Hepatocyte (in vitro differentiated cells): ENCODE data around the gene QRFP. TPM values are rescaled to one million over a fixed set of nuclear protein-coding genes. Genes with fewer than 3 reads are reported as not detected.

Source experiments
- DNase-seq: peaks from one replicate; pipeline ENCODE4 v3.0.0-alpha.2; 2016; ENCODE audit warnings: low spot score
- H2AFZ ChIP-seq: fragments of 200-600 bp; sonication (generic); 2 replicates; pipeline ENCODE4 v1.6.0; 2016; ENCODE audit warnings: antibody characterized with exemption, mild to moderate bottlenecking
- H3K27ac ChIP-seq: fragments of 200-600 bp; sonication (generic); 2 replicates; pipeline ENCODE4 v1.5.1; 2016; ENCODE audit warnings: mild to moderate bottlenecking
- H3K27me3 ChIP-seq: fragments of 200-600 bp; sonication (generic); 2 replicates; pipeline ENCODE4 v1.6.1; 2016
- H3K36me3 ChIP-seq: fragments of 200-600 bp; sonication (generic); replicated peaks from 2 replicates; pipeline ENCODE4 v1.5.1; 2016; ENCODE audit warnings: low read depth; ENCODE audit not compliant: insufficient read depth
- H3K4me1 ChIP-seq: fragments of 200-600 bp; sonication (generic); 2 replicates; pipeline ENCODE4 v1.5.1; 2016; ENCODE audit warnings: mild to moderate bottlenecking, moderate library complexity; ENCODE audit not compliant: insufficient read depth
- H3K4me2 ChIP-seq: fragments of 200-600 bp; sonication (generic); 2 replicates; pipeline ENCODE4 v1.6.0; 2016
- H3K4me3 ChIP-seq: fragments of 200-600 bp; sonication (generic); 2 replicates; pipeline ENCODE4 v1.5.1; 2016; ENCODE audit warnings: mild to moderate bottlenecking
- H3K79me2 ChIP-seq: fragments of 200-600 bp; sonication (generic); 2 replicates; pipeline ENCODE4 v1.6.0; 2017; ENCODE audit warnings: mild to moderate bottlenecking
- H3K9me2 ChIP-seq: fragments of 200-600 bp; sonication (generic); replicated peaks from 2 replicates; pipeline ENCODE4 v1.6.0; 2017; ENCODE audit warnings: mild to moderate bottlenecking; ENCODE audit not compliant: insufficient read depth
- H3K9me3 ChIP-seq: fragments of 200-600 bp; sonication (generic); 2 replicates; pipeline ENCODE4 v1.5.1; 2016; ENCODE audit warnings: low read depth, mild to moderate bottlenecking
- H4K20me1 ChIP-seq: fragments of 200-600 bp; sonication (generic); 2 replicates; pipeline ENCODE4 v1.6.0; 2016; ENCODE audit warnings: mild to moderate bottlenecking; ENCODE audit not compliant: insufficient read depth, poor library complexity, severe bottlenecking
- CTCF ChIP-seq: fragments of 200-600 bp; sonication (generic); IDR thresholded peaks from 2 replicates; pipeline ENCODE4 v1.5.1; 2016; ENCODE audit warnings: antibody characterized with exemption, mild to moderate bottlenecking; ENCODE audit not compliant: poor library complexity
- EZH2 ChIP-seq: fragments of 200-600 bp; sonication (generic); IDR thresholded peaks from 2 replicates; pipeline ENCODE4 v1.6.1; 2016; ENCODE audit warnings: antibody characterized with exemption, mild to moderate bottlenecking, borderline replicate concordance
- EZH2phosphoT487 ChIP-seq: fragments of 200-600 bp; sonication (generic); IDR thresholded peaks from one replicate; pipeline ENCODE4 v1.6.1; 2018; ENCODE audit warnings: antibody characterized with exemption, mild to moderate bottlenecking, low read depth, moderate library complexity; ENCODE audit not compliant: unreplicated experiment, severe bottlenecking
- WGBS: methylation state at CpG from one replicate; pipeline ENCODE4 v1.1.6; 2016; ENCODE audit warnings: low lambda C conversion rate; ENCODE audit errors: missing lambda C conversion rate; 5-methylcytosine and 5-hydroxymethylcytosine counted together
- polyA plus RNA-seq: library from polyadenylated mRNA; unstranded; fragments of >200 nt; fragmentation: Nextera tagmentation; extraction: Ambion mirVana; gene quantifications from 2 replicates; pipeline ENCODE4 v1.2.1, GENCODE V29; 2016
- total RNA-seq: library from RNA; depleted of rRNA; stranded (reverse); fragments of >200 nt; gene quantifications from 2 replicates; pipeline ENCODE4 v1.2.3, GENCODE V29; 2014

The QRFP gene
- total and polyA plus RNA-seq, 2 experiments from 2014 or later = 0.21 TPM; not detected in 1

- TF ChIP-seq EZH2 (no peak), CTCF (no peak), EZH2phosphoT487 (no peak)
- no peak overlapping the region for H3K4me2 ChIP-seq
- H3K27me3 ChIP-seq = no peaks in the 10 kb centered on the region
Observed at GRCh38 chr9:130919559-130920145, 23.0 kb upstream of the QRFP start.

GRCh38 chr9:130918826-130919558 lies 22.4 kb upstream of the QRFP start:
- H3K36me3 ChIP-seq = no peaks in the 10 kb centered on the region
- H2AFZ ChIP-seq = no peak overlapping the region
- no peaks in the 10 kb centered on the region for H3K9me3 ChIP-seq
- WGBS = 93% methylated on average over 33 of the region's 33 CpGs
- no peak overlapping the region for H3K27ac ChIP-seq
- H3K79me2 ChIP-seq = no peaks in the 10 kb centered on the region
- H3K4me3 ChIP-seq = no peak overlapping the region
- no peaks in the 10 kb centered on the region for H3K9me2 ChIP-seq
- no peak for DNase-seq
- H3K27me3 ChIP-seq = no peaks in the 10 kb centered on the region
- no peaks in the 10 kb centered on the region for H4K20me1 ChIP-seq
- H3K4me2 ChIP-seq = no peak overlapping the region
- peaks cover 4% of the 10 kb centered on the region for H3K4me1 ChIP-seq
- TF ChIP-seq CTCF = no peak
- no peak for TF ChIP-seq EZH2phosphoT487
- no peak for TF ChIP-seq EZH2

More at GRCh38 chr9:130919559-130920145, 23.0 kb upstream of the QRFP start:
- H3K9me2 ChIP-seq = no peaks in the 10 kb centered on the region
- H3K27ac ChIP-seq = no peak overlapping the region
- no peak overlapping the region for H2AFZ ChIP-seq
- H3K79me2 ChIP-seq = no peaks in the 10 kb centered on the region
- no peaks in the 10 kb centered on the region for H4K20me1 ChIP-seq
- WGBS = 85% methylated on average over 14 of the region's 14 CpGs
- no peaks in the 10 kb centered on the region for H3K36me3 ChIP-seq
- no peak for DNase-seq
- peaks cover 4% of the 10 kb centered on the region for H3K4me1 ChIP-seq
- H3K9me3 ChIP-seq = no peaks in the 10 kb centered on the region
- no peak overlapping the region for H3K4me3 ChIP-seq

- Histone ChIP-seq H3K36me3 (no peaks in the 10 kb centered on the region), H3K4me1 (peaks cover 4% of the 10 kb centered on the region), H3K9me3 (no peaks in the 10 kb centered on the region), H3K27ac (no peak overlapping the region), H3K4me2 (no peak overlapping the region), H3K9me2 (no peaks in the 10 kb centered on the region), H4K20me1 (no peaks in the 10 kb centered on the region), H3K79me2 (no peaks in the 10 kb centered on the region), H3K27me3 (no peaks in the 10 kb centered on the region), H3K4me3 (no peak overlapping the region), H2AFZ (no peak overlapping the region)
- no peak for DNase-seq
- WGBS = 74% methylated on average over 9 of the region's 9 CpGs
- TF ChIP-seq EZH2phosphoT487 = no peak
- no peak for TF ChIP-seq CTCF
- TF ChIP-seq EZH2 = no peak
Observed at GRCh38 chr9:130918101-130918825, 21.7 kb upstream of the QRFP start.
